GM21619 (cell line): ENCODE measurements around the gene CTXN3.

ENCODE experiments used
- ATAC-seq: cut with Tn5 transposase; IDR thresholded peaks from one replicate; pipeline ENCODE4 v1.9.1; 2021; ENCODE audit not compliant: unreplicated experiment

Gene CTXN3

DNA sequence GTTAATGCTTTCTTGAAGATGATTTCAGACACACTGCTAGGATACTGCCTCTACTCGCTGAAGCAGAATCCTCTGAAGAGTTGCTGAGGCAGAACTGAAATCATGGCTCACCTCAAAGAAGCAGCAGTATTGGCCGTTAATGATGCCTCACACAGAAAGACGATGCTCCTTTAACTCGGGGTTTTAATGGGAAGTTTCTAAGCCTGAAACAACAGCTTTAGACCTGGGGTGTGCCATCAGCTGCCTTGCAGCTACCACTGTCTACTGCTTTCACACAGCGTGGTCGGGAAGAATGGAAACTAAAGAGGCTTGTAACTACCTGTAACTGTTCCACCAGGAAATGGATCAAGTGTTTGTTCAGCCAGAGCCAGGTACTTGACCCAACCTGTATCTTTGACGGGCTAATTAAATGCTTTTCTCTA, at the start of gene CTXN3:
Gene CTXN3 (plus strand): TSS at position 65 of the 422 bp plus-strand sequence. CDS start 8,440 bp downstream, outside the sequence.
- ATAC-seq: no peak

DNA sequence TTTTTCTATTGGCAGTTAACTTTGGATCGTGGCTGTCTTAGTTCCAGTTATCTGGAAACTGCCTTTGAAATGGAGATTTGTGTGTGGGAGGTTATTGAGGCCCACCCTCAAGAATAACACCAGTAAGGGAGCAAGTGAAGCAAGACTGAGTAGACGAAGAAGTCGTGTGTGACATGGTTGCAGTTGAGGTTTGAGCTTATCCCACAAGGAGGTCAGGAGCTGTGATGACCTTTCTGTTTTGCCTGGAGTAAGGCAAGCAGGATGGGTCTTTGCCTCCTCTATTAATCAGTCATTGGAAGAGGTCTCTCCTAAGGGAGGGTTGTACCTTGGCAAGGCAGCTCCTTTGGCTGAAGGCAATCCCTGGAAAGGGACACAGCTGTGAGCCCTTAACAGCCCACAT, 49.6 kb upstream of the CTXN3 start:
- ATAC-seq: no peak

DNA sequence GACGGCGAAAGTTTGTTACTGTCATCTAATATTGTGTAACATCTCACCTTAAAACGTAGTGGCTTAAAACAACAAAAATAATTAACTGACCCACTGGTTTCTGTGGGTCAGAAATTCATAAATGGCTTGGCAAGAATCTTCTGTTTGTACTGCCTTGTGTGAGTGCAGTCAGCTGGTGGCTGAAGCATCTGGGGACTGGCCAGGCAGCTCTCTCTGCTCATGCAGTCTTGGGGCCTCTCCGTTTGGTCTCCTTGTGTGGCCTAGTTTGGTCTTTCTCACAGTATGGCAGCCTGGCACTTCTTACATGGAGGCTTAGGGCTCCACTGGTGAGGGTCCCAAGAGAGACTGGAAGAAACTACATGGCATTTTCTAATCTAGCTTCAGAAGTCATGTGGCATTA, 49.0 kb upstream of the CTXN3 start:
- ATAC-seq: no peak

DNA sequence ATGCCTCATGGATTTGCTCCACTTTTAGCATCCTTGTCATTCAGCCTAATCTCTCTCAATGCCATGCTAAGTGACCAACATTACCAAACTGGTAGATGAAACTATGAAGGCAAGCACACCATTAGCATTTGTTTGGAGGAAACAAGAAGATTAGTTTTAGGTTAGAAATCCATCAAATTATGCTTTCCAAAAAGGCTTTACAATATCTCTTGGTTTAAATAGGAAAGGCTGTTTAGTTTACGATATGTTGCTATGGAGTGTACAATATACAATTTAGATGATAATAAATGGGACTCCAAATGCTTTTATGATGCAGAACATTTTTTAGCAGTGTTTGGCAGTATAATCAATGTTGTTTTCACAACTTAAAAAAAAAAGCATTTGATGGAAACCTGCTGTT, 47.8 kb upstream of the CTXN3 start:
- no peak for ATAC-seq

DNA sequence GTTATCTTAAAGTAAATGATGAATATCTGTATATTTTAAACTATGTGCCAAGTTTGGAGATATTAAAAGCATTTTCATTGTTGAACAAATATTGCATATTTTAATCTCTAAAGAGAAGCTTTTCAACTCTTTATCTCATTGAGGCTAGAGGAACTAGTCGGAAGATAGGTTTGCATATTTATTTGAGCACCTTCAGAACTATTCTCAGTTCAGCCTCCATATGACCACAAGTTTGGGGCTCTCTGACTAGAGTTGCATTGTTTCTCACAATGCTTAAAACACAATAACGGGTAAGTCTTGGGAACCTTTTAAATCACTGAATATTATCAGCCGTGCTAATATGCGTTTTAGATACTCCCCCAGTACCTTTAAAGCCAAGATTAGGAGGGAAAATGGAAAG, 47.3 kb upstream of the CTXN3 start:
- ATAC-seq: no peak

DNA sequence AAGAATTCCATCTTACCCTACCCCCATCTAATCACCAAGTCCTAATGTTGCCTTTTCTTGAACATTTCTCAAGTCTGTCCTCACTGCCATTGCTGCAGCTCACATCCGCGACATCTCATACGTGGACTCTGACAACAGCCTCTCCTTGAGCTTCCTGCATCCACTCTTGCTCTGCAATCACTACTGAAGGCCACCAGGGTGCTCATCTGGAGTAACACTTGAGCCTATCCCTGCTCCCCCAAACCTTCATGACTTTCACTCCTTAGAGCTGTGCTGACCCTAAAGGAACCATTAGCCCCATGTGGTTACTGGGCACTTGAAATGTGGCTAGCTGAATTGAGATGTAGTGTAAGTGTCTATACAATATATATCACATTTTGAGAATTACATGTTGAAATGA, 46.4 kb upstream of the CTXN3 start:
- no peak for ATAC-seq

DNA sequence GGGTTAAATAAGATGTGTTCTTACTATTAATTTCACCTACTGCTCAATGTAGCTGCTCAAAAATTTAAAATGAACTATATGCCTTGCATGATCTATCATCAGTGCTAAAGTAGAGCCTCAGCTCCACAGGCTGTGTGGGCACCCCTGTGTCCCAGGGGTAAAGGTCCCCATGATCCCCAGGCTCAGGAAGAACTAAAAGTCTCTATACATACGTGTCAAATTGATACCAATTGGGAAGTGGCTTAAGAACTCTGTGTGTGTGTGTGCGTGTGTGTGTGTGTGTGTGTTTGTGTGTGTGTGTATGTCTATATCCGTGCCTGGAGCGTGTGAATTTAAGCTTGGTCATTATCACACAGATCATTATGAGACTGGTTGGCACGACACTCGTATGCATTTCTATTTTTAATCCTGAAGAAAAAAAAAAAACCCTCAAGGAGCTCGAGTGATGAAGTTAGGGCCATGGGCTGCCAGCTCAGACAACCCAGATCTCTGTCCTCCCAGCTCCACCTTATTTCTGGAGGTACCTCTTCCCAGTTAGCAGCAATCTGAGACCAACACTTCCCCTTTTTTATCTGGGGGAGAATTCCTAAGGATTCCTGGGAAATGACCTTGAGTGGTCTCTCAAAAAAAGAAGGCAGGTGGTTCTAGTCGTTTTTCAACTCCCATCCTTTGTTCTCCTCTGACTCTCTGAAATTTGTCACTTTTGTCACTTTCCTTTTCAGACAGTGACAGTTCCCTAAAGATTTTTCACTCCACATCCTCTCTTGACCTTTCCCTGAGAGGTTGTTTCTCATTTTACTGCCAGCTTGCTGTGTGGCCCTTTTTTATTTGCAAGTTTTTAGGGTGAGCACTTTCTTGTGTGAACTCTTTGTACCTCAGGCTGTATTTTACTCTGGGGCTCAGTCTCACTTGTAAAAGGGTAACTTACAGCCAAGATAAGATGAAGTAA, 45.7 kb upstream of the CTXN3 start:
- no peak for ATAC-seq

DNA sequence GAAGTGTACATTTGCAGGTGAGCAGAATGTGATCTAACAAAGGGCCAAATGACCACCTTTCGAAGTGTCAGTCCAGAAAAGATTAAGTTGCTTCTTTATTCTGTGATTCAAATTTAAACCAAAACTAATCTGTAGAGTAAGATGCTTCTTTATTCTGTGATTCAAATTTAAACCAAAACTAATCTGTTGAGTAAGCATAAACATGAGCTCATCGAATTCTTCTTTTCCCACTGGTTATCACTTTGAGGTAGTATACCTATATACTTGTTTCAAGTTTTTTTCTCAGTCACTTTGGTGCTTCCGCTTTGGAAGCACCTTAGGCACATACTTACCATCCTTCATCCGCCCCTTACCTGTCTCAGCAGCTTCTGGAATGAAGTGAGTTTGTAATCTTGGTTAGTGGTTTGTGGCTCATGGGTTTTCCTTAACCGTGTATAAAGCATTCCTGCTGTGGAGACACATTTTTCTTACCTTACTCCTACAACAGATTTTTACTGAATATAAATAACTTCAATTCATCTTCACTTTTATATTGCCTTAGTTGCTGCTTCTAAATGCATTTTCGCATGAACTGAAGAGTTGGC, 40.7 kb upstream of the CTXN3 start:
- no peak for ATAC-seq

DNA sequence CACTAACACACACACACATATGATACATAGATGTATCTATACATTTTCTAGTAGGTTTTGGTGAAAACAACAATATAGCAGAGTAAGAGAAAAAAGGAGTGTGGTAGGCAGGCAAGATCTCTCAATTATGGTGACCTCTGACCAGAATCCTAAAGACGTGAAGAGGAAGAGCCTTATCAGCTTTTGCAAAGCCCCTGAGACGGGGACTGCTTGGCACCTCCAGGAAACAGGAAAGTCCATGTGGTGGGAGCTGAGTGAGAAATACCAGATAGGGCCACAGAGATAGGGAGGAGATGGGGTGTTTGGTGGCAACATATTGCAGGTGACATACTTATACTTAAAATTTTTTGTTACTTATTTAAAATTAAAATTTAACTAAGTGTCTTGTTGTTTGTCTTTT, 39.9 kb upstream of the CTXN3 start:
- ATAC-seq: no peak

DNA sequence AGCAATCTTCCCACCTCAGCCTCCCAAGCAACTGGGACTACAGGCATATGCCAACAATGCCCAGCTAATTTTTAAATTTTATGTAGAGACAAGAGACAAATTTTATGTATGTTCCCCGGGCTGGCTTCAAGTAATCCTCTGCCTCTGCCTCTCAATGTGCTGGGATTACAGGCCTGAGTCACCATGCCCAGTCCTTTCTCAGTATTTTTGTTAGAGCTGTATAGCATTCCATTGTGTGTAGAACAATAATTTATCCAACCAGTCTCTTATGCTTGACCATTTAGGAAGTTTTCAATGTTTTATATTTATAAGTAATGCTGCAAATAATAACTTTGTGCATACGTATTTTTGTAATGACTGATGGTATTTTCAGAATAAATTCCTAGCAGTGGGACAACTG, 38.9 kb upstream of the CTXN3 start:
- ATAC-seq: no peak

DNA sequence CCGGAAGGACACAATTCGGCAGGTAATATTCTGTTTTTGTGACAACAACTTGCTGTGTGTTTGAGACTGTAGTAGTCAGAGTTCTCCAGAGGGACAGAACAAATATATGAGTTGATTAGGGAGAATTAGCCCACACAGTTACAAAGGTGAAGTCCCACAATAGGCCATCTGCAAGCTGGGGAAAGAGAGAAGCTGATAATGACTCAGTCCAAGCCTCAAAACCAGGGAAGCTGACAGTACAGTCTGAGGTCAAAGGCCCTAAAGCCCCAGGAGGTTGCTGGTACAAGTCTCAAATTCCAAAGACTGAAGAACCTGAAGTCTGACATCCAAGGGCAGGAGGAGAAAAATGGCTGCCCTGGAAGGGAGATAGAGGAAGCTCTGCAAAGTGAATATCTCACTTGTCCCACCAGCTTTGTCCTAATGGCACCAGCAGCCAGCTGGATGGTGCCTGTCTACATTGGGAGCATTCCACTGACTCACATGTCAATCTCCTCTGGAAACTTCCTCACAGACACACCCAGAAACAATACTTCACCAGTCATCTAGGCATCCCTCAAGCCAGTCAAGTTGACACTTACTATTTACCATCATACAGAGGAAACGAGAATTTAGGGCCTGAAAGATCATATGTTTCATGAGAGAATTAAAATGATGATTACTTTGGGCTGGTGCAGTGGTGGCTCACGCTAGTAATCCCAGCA, 36.3 kb upstream of the CTXN3 start:
- ATAC-seq: no peak

DNA sequence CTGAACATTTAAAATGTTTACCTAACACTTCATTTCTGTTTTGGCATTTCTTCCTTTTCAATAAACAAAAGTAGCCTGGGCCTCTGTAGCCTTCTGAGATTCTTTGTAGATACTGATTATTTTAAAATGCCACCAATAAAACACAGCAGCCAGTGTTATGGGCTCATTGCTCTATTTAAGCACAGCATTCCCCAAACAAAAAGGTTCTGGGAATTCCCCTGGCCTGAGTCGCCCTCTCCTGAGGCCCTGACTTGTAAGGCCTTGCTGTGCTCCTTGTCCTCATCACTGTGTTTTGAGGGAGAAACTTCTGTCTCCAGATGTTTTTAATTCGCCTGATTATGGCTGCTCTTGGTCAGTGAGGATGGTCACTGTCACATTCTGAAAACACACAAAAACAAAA, 33.0 kb upstream of the CTXN3 start:
- no peak for ATAC-seq

DNA sequence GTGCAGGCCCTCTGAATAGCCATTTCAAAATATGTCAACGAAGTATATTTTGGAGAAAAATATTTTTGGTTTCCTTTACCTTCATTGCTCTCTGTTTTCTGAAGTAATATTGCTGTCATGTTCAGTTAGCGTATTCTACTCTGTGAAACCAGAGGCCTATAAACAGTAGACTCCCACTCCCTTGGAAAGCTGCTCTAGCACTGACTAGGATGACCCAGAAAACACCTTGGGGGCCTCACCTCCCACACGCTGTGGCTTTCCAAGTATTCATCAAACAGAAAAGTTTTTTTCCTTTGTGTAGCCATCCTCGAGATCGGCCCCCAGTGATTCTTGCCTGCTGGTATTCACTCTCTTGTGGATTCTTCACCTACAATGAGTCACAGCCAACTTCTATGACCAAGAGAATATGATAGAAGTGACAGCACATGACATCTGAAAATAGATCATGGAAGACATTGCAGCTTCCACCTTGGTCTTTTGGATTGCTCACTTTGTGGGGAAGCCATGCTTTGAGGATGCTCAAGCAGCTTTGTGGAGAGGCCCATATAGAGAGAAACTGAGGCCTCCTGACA, 28.9 kb upstream of the CTXN3 start:
- no peak for ATAC-seq

DNA sequence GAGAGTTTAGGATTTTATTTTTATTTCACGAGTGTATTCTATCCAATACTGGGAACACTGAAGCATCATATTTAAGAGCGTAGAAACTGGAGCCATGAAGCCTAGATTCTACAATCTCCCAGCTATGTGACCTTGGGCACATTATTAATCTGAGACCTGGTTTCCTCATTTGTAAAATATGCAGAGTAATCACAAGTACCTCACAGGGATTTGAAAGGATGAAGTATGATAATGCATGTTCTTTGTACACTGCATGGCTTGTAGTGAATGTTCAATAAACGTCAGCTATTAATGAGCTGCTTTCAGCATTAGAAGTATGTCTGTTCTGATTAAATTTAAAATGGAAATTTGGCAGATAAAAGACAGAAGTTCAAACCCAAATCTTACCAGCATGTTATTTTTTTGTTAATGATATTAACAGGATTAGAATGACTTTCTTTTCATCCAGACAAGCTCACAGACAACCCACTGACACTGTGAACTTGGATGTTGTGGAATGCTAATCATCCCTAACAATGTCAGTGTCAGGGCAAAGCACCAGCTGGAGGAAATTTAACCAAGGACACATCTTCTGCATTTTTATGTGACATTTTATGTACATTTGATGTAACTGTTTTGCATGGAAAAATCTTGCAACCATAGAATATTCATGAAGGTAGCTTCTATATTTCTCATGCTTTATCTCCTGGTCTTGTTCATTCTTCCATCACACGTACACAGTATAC, 27.1 kb upstream of the CTXN3 start:
- ATAC-seq: no peak

DNA sequence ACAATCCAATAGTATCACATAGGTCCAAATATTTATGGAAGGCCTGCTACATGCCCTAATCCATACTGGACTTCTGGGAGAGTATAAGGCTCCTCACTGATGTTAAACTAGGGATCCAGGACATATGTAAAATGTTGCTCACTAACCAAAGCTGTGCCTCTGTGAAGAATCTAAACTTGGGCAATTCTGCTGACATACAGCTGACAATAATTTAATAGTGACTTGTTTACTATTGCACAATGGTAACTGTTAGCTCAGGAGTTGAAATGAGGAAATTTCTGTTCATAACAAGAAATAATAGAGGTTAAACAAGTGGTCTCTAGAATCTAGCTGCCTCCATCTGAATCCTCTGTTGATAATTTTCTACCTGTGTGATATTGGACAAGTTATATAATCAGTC, 14.9 kb upstream of the CTXN3 start:
- ATAC-seq: no peak

DNA sequence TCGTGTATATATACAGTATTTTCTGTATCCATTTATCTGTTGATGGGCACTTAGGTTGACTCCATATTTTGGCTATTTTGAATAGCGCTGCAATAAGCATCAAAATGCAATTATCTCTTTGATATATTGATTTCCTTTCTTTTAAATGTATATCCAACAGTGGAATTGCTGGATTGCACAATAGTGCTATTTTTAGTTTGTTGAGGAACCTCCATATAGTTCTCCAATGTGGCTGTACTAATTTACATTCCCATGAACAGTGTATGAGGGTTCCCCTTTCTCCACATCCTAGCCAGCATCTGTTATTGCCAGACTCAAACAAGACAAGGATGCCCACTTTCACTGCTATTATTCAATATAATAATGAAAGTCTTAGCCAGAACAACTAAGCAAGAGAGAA, 9.1 kb upstream of the CTXN3 start:
- no peak for ATAC-seq

DNA sequence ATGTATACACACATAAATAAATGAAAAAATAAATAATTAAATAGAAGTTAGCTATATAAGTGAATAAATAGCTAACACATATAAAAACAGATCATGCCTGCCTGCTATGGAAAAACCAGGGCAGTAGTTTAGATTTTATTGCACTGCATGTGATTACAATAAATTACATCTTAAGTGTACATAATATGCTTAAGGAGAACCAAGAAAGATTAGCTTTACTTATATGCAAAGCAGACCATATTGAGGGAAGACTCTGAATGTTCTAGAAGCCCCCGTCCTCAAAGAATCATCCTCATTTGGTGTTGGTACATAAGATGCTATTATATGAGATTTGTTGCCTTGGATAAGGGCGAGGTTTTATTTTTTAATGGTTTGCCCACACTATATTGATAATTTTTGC, 5.9 kb upstream of the CTXN3 start:
- no peak for ATAC-seq

DNA sequence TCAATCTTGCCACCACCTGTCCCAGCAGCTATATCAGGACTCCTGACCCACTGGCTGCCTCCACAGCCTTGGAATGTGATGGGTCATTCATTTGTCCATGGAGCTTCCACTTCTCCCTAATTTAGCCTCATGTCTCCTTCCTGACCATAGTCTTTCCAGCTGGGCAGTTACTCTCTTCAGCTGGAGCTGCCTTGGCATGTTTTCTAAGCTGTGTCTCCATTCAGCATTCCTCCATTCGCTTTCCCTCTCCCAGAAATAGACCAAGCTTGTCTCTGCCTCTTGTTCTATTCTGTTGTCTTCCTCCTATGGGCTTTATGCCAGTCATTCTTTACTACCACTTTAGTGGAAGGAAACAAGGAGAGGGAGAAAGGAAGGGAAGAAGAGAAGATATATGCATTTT, 5.3 kb upstream of the CTXN3 start:
- no peak for ATAC-seq

DNA sequence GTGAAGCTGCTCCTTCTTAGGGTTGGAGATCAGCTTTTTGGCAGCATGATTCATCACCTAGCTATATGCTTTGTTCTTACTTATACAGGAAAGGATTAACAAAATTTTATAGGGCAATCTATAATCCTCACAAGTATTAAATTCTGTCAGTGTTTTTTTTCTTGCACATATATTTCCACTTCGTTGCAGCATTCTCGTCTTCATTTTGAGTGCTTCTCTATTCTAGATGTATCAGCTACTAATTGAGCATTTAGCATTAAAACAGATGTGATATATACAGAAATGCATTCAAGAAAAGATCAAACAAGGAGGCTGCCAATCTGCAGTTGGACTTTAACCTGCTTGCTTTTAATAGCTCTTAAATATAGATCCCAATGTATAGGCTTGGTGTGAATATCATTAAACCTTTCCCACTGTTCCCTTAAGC, 3.6 kb upstream of the CTXN3 start:
- no peak for ATAC-seq

DNA sequence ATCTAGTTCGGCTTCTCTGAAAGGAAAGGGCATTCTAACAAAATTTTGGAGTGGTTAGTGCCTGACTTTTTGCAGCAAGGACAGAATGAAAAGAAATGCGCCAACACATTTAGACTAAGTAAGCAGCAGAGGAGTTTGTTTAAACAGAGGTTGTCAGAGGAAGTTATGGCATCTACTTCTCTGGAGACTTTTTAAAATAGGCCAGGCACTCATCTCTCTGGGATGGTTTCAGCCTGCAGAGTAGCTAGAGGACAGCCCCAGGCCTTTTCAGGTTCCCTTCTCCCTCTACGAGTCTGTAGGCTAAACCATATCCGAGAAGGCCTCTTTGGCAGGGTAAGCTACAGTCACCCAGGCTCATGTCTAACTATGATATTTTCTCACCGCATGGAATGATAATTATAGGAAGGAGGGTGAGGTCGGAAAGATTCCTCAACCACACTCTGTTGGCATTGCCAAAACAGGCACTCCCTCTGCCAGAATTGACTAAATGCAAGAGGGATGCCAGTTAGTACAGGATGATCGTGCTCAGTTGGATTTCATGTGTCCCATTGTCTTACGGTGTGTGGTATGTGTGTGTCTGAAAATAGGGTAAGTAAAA, 1.4 kb upstream of the CTXN3 start:
- ATAC-seq: no peak

DNA sequence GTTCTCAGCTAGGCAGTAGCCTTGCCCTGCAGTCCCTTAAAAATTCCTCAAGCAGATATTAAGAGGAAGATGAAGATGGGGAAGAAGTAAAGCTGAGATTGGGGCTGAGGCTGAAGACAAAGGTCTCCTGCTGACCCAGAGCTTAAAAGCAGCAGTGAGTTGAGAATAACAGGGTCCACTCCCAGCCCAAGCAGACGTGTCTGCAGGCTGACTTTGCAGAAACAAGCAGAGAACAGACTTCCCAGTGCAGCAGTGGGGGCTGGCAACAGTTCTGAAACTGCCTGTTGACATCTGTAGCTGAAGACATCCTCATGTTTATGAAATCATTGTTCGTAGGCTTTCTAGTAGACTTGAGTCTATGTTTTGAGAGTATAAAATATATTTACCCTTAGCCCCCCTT, 1.1 kb downstream of the CTXN3 start:
- ATAC-seq: no peak
